GM19438 (cell line): ENCODE data around the gene ATF1.
"Not testable (repeated sequence)": the region's sequence is repeated elsewhere in the genome, so short reads cannot be mapped to it uniquely, and the experiment has no call there.

ENCODE experiments used
- ATAC-seq: cut with Tn5 transposase; IDR thresholded peaks from one replicate; pipeline ENCODE4 v1.9.1; 2021; ENCODE audit warnings: low read depth; ENCODE audit not compliant: unreplicated experiment

The ATF1 gene

DNA sequence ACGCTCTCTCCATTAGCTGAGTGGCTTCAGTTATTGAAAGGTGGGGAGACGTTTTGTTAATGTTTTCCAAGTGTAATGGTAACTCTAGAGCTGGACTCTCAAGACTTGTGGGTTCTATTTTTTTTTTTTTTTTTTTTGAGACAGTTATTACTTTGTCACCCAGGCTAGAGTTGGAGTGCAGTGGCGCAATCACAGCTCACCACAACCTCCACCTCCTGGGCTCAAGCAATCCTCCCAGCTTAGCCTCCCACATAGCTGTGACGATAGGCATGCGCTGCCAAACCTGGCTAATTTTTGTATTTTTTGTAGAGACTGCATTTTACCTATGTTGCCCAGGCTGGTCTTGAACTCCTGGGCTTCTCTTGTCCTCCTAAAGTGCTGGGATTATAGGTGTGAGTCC, 26.2 kb downstream of the ATF1 start:
- no peak for ATAC-seq

DNA sequence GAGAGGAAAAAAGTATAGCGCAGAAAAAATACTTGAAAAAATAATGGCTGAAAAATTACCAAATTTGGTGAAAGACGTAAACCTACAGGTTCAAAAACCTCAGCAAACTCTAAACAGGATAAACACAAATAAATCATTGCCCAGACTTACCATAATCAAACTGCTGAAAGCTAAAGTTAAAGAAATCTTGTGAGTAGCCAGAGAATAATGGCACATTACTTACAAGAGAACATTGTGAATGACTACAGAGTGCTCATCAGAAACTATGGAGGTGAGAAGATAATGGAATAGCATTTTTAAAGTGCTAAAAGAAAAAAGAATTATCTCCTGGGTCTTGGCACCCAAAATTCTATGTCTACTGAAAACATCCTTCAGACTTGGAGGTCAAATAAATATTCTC, 36.0 kb downstream of the ATF1 start:
- ATAC-seq, result no peak

DNA sequence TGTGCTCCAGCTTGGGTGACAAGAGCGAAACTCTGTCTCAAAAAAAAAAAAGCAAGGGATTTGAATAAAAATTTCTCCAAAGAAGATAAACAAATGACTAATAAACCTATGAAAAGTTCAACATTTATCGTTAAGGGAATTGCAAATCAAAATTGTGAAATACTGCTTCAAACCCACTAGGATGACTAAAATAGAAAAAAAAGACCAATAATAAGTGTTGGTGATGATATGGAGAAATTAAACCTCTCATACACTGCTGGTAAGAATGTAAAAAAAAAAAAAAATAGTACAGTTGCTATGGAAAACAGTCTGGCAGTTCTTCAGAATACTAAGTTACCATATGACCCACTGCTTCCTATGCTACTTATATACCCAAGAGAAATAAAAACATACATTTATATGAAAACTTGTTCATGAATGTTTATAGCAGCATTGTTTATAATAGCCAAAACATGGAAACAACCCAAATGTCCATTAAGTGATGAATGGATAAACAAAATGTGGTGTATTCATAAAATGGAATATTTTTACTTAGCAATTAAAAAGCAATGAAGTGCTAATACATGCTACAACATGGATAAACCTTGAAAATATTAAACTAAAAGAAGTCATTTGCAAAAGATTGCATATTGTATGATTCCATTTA, 39.5 kb downstream of the ATF1 start:
- no peak for ATAC-seq

DNA sequence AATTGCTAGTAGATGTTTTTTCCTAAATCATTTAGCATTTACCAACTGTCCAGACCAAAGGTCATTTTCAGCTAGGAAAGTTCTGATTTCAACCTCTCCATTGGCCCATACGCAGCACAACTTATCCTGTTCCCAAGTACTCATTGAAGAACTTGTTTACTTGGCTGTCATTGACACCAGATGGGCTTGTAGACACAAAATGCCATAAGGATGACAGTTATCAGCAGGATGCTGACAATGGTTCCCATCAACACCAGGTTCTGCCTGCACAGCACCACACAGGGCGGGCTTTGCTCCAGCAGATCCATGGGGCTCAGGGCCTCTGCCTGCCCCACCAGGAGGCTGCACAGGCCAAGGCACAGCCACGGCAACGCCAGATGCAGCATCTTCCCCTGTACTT, 42.3 kb downstream of the ATF1 start:
- no peak for ATAC-seq

DNA sequence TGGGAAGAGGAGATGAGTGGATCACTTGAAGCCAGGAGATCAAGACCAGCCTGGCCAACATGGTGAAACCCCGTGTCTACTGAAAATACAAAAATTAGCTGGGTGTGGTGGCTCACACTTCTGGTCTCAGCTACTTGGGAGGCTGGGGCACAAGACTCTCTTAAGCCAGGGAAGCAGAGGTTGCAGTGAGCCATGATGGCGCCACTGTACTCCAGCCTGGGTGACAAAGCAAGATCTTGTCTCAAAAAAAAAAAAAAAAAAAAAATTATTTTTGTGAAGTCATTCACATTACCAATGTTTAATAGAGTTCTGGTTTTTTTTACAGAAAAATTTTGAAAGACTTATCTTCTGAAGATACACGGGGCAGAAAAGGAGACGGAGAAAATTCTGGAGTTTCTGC, 45.2 kb downstream of the ATF1 start:
- ATAC-seq, result not testable (repeated sequence)

DNA sequence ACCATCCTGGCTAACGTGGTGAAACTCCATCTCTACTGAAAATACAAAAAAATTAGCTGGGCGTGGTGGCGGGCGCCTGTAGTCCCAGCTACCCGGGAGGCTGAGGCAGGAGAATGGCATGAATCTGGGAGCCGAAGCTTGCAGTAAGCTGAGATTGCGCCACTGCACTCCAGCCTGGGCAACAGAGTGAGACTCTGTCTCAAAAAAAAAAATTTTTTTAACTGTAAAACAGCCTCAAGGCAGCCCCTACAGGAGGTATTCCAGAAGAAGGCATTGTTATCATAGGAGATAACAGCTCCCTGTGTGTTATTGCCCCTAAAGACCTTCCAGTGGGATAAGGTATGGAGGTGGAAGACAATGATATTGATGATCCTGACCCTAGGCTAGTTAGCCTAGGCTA, 51.0 kb downstream of the ATF1 start:
- ATAC-seq, result not testable (repeated sequence)

DNA sequence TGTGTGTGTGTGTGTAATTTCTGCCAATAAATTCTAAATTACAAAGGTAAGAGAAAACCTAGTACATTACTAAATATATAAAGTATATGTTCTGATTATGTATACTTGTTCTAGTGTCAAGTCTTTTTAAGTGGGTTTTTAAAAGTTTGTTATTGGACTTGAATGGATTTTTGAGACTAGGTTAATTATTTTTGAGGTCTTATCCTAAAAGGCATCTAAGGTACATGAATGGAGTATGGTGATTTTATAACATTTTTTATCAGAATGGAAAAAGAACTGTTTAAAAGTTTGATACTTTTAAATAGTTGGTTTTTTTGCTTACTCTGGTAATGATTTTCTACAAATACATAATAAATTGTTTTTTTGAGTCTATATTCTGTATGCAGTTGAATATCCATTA, 56.3 kb downstream of the ATF1 start:
- no peak for ATAC-seq

DNA sequence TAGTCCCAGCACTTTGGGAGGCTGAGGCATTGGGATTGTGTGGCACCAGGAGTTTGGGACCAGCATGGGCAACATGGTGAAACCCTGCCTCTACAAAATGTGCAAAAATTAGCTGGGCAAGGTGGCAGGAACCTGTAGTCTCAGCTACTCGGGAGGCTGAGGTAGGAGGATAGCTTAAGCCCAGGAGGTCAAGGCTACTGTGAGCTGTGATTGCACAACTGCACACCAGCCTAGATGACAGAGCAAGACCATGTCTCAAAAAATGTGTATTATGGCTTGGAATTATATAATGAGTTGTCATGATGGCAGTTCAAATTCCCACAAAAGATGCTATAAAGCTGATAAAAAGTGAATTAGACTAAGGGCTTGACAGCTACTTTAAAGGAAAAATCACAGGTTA, 58.2 kb downstream of the ATF1 start:
- ATAC-seq, result no peak

DNA sequence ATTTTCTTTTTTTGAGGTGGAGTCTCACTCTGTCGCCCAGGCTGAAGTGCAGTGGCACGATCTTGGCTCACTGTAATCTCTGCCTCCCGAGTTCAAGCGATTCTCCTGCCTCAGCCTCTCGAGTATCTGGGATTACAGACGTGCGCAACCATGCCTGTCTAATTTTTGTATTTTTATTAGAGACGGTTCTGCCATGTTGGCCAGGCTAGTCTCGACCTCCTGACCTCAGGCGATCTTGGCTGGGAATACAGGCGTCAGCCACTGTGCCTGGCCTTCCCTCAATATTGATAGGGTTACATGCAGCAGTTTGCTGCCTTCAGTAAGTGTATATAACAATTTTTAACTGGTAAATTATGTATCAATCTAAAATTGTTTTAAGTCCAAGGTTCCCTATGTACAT, 59.8 kb downstream of the ATF1 start:
- ATAC-seq, result not testable (repeated sequence)

DNA sequence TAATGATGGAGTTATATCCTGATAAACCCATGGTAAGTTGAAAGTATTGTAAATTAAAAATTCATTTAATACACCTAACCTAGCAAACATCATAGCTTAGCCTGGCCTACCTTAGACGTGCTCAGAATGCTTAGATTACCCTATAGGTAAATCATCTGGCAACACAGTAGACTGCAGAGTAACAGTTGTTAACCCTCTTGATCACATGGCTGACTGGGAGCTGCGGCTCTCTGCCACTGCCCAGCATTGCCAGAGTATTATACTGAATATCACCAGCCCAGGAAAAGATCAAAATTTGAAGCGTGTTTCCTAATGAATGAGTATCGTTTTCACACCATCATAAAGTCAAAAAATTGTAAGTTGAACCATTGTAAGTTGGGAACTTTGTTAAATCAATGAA, 61.0 kb downstream of the ATF1 start:
- no peak for ATAC-seq

DNA sequence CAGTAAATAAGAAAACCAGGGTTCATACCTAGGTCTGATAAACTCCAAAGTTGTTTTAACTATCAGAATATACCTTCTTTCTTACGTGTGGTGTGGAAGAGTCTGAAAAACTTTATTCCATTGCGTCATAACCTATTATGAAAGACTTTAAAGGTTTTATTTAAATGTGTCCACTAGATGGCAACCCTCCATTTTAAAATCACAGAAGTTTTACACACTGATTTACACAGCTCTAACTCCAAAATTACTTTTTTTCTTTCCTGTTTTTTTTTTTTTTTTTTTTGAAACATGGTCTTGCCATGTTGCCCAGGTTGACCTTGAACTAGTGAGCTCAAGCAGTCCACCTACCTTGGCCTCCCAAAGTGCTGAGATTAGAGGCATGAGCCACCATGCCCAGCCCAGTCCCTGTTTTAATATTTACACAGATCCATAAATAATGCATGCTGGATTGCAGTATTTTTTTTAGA, 61.5 kb downstream of the ATF1 start:
- ATAC-seq, result no peak

DNA sequence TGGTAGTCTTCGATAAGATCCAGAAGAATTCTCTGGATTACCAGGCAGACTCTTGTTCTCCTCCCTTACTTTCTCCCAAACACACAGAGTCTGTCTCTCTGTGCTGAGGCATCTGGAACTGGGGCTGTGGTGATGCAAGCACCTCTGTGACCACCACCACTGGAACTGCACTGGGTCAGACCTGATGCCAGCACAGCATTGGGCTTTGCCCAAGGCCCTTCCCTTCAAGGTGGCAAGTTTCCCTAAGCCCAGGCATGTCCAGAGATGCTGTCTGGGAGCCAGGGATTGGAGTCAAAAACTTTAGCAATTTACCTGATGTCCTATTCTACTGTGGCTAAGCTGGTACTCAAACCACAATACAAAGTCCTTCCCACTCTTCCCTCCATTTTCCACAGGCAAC, 64.2 kb downstream of the ATF1 start:
- no peak for ATAC-seq

DNA sequence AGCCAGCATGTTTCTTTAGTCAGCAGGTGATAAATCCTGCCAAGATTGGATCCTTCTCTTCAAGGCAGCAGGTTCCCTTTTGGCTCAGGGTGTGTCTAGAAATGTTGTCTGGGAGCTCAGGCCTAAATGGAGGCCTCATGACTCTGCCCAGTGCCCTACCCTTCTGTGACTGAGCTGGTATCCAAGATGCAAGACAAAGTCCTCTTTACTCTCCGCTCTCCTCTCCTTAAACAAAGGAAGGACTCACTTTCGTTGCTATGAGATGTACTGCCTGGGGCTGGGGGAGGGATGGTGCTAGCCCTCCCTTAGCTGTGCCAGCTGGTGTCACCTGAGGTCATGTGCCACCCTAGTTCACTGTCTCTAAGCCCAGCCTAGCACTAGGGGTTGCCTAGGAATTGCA, 65.0 kb downstream of the ATF1 start:
- no peak for ATAC-seq

DNA sequence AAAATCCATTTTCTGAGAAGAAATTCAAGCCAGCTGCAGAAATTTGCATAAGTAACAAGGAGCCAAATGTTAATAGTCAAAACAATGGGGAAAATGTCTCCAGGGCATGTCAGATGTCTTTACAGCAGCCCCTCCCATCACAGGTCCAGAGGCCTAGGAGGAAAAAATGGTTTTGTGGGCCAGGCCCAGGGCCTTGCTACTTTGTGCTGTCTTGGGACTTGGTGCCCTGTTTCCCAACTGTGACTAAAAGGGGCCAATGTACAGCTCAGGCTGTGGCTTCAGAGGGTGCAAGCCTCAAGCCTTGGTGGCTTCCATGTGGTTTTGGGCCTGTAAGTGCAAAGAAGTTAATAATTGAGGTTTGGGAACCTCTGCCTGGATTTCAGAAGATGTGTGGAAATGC, 69.9 kb downstream of the ATF1 start:
- ATAC-seq, result not testable (repeated sequence)

DNA sequence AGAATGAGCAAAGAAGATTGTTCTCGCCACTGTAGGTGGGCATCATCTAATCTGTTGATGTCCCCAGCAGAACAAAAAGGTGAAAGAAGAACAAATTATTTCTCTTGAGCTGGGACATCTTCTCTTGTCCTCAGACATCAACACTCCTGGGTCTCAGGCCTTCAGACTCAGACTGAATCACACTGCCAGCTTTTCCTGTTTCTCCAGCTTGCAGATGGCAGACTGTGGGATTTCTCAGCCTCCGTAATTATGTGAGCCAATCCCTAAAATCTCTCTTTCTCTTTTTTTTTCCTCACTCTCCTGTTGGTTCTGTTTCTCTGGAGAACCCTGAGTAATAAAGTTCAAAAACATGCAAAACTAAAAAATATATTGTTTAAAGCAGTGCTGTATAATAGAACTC, 75.1 kb downstream of the ATF1 start:
- no peak for ATAC-seq

DNA sequence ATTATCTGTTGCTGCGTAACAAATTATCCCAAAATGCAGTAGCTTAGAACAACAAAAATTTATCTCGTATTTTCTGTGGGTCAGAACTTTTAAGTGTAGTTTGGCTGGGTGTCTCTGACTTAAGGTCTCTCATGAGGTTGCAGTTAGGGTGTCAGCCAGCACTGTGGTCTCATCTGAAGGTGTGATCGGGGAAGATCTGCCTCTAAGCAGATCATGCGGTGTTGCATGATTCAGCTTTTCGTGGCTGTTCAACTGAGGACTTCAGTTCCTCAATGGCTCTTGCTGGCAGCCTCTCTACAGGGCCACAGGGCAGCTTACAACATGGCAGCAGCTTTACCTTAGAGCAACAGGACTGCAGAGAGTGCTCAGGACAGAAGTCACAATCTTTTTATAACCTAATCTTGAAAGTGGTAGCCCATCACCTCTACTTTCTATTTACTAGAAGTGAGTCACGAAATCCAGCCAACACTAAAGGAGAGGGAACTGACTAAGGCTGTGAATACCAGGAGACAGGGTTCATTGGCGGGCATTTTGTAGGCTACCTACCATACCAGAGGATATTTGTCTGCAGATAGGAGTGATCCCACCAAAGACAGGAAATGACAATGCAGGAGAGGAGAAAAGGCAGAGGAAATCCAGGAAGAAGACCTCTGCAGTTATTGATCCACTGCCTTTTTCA, 77.0 kb downstream of the ATF1 start:
- ATAC-seq, result no peak

DNA sequence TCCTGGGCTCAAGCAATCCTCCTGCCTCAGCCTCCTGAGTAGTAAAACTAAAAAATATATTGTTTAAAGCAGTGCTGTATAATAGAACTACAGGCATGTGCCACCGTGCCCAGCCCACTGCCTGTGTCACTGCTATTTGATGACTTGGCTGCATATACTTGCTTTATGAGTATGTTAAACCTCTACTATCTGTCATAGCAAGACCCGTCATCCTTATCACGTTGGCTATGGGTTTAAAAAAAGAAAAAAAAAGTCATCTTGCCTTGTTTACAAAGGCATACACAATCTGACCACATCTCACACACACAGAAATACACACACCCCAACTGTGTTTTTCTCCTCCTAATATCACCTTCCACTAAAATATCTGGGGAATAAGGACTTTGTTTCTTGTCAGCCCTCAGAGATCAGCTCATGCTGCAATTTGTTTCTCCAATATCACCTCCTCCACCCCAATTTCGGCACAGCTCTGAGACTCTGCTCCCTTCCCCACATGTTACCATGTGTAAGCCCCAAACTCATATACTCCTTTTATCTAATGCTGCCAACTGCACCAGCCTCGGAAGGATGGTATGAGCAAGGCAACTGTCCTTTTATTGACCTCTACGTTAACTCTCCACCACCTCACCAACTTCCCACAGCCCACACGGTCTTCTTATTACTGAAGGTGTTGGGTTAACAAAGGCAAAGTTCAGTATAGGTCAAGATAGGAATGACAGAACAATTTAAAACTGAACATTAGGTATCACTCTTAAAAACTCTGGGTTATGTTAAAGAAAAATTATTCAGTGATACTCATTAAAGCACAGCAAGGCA, 78.0 kb downstream of the ATF1 start:
- no peak for ATAC-seq

DNA sequence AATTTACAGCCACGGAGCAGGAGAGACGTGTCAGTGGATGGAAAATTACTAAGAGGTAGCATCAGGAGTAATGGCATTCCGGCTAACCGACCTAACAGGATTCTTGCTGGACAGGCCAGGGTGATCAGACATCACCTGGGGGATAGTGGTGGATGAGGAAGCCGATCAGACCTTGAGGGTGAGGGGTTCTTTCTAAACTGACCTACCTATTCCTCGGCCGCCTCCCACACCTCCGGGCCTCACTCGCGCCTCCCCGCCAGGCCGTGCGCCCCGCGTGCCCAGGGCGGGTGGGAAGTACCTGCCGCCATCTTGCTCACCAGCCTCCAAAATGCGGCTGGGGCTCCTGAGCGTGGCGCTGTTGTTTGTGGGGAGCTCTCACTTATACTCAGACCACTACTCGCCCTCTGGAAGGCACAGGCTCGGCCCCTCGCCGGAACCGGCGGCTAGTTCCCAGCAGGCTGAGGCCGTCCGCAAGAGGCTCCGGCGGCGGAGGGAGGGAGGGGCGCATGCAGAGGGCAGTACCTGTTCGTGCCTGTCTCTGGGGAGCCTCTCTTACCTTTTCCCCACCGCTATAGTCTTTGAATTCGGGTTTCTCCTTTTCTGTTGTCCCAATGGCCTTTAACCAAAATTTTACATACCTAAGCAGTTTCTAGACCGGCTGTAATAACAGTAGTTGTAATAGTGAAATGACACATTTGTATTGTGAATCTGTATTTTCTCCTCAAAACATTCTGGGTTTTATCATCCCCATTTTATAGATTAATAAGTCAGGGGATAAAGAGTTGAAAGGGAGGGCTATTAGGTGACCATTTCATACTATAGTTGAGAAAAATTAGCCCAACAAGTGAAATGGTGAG, 79.0 kb downstream of the ATF1 start, which contains the start of gene TMPRSS12:
TMPRSS12 (plus strand) TSS at position 290 of the 857 bp plus-strand sequence; CDS start at position 329, 39 bp downstream.
- ATAC-seq, result no peak

DNA sequence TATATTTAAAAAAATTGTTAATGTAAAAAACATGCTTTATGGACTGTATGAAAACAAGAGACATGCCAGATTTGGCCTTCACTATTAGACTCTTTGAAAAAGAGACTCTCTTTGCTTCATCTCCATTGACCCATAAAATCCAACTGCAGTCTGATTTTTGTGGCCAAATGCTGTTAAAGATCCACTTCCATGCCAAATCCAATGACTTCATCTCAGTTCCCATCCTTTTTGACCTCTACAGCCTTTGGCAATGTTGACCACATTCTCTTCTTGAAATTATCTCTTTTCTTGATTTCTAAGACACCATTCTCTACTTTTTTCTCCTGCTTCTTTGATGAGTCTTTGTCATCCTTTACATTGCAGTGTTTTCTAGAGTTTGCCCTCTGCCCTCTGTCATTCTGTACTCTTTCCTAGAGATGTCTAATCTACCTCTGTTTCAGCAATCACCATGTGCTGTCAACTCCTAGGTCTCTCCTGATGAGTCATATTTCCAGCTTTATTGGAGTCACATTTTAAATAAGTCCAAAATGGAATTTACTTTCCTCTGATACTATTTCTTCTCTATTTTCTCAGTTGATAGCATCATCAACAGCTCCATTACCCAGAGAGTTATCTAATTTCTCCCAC, 81.2 kb downstream of the ATF1 start:
- no peak for ATAC-seq

DNA sequence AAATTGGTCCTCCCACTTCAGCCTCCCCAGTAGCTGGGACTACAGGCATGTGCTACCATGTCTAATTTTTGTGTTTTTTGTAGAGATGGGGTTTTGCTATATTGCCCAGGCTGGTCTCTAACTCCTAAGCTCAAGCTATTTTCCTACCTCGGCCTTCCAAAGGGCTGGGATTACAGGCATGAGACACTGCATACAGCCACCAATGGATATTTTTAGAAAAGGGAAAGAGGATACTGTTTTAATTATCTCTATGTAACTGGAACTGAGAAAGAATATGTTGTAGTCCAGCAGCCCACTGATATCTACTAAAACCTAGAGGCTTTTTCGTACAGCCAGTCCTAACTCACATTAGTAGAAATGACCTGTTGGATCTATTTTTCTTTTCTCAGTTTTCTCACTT, 85.1 kb downstream of the ATF1 start:
- no peak for ATAC-seq
